Keratinocyte (primary cell): ENCODE measurements around the gene B4GALT7. TPM values are rescaled to one million over a fixed set of nuclear protein-coding genes. Genes with fewer than 3 reads are reported as not detected.

Experiments used
- DNase-seq: peaks from one replicate; pipeline ENCODE4 v3.0.0-alpha.2; 2011; ENCODE audit warnings: low read depth, missing footprints, low spot score
- FAIRE-seq: peaks from 2 replicates; lab custom pipeline; 2011; peaks lifted over from hg19 to GRCh38; lab: Jason Lieb, UNC
- H2AFZ ChIP-seq: 2 replicates; pipeline ENCODE4 v1.6.0; 2012; ENCODE audit warnings: low read length, control low read depth, inconsistent platforms; ENCODE audit not compliant: control insufficient read depth
- H3K27ac ChIP-seq: 2 replicates; pipeline ENCODE4 v1.5.1; 2011; ENCODE audit warnings: low read length; ENCODE audit not compliant: control insufficient read depth, insufficient read depth
- H3K27me3 ChIP-seq: 3 replicates; pipeline ENCODE4 v1.6.0; 2011; ENCODE audit warnings: low read length; ENCODE audit not compliant: control insufficient read depth, insufficient read depth; ENCODE audit errors: extremely low read depth
- H3K36me3 ChIP-seq, 2 experiments: 2 replicates in 1 of 2; 3 replicates in 1 of 2; pipeline ENCODE4 v1.5.1; 2011; ENCODE audit warnings: low read length in 2 of 2, mild to moderate bottlenecking in 1 of 2; ENCODE audit not compliant: control insufficient read depth in 2 of 2, insufficient read depth in 2 of 2; ENCODE audit errors: extremely low read depth in 1 of 2
- H3K4me1 ChIP-seq: 3 replicates; pipeline ENCODE4 v1.5.1; 2011; ENCODE audit warnings: low read length; ENCODE audit not compliant: control insufficient read depth, insufficient read depth; ENCODE audit errors: extremely low read depth
- H3K4me2 ChIP-seq: 3 replicates; pipeline ENCODE4 v1.6.0; 2011; ENCODE audit warnings: low read depth, low read length; ENCODE audit not compliant: control insufficient read depth, insufficient read depth; ENCODE audit errors: extremely low read depth
- H3K4me3 ChIP-seq, 3 experiments: fragments of 200-600 bp in 1 of 3; sonication (generic) in 1 of 3; 2 replicates in 2 of 3; 3 replicates in 1 of 3; pipeline ENCODE4 v1.5.1; 2011 to 2016; ENCODE audit warnings: low read length in 3 of 3, mild to moderate bottlenecking in 3 of 3, control low read depth in 2 of 3, inconsistent platforms in 1 of 3, low read depth in 1 of 3, mixed read lengths in 1 of 3, mixed run types in 1 of 3, moderate library complexity in 1 of 3; ENCODE audit not compliant: control insufficient read depth in 2 of 3, insufficient read depth in 2 of 3; ENCODE audit errors: extremely low read depth in 1 of 3
- H3K79me2 ChIP-seq: 2 replicates; pipeline ENCODE4 v1.6.0; 2012; ENCODE audit warnings: low read length; ENCODE audit not compliant: control insufficient read depth, insufficient read depth
- H3K9ac ChIP-seq: 3 replicates; pipeline ENCODE4 v1.6.0; 2011; ENCODE audit warnings: low read length; ENCODE audit not compliant: control insufficient read depth, insufficient read depth; ENCODE audit errors: extremely low read depth
- H3K9me1 ChIP-seq: 3 replicates; pipeline ENCODE4 v1.6.0; 2011; ENCODE audit warnings: low read length; ENCODE audit not compliant: control insufficient read depth, insufficient read depth; ENCODE audit errors: extremely low read depth
- H3K9me3 ChIP-seq: 2 replicates; pipeline ENCODE4 v1.5.1; 2012; ENCODE audit warnings: low read depth, low read length; ENCODE audit not compliant: control insufficient read depth
- H4K20me1 ChIP-seq: 3 replicates; pipeline ENCODE4 v1.6.0; 2011; ENCODE audit warnings: low read length; ENCODE audit not compliant: control insufficient read depth, insufficient read depth; ENCODE audit errors: extremely low read depth
- EZH2 ChIP-seq: IDR thresholded peaks from one replicate; pipeline ENCODE4 v1.6.1; 2012; ENCODE audit warnings: inconsistent platforms, mild to moderate bottlenecking, low read length, moderate library complexity
- dilution Hi-C: fragments of 300-500 bp; cut with MboI; formaldehyde crosslinking; loops from one replicate; pipeline ENCODE4 v1.7.0; 2020; ENCODE audit warnings: low sequenced_read_pairs; ENCODE audit not compliant: extremely low pct_ligation_motif_present
- polyA plus RNA-seq, 5 experiments: library from polyadenylated mRNA; depleted of rRNA in 3 of 5; stranded (reverse) in 3 of 5; stranded (forward) in 1 of 5; unstranded in 1 of 5; fragments of >200 nt; gene quantifications; 1 replicate in 1 of 5; 2 replicates in 3 of 5; 3 replicates in 1 of 5; pipeline versions ENCODE4 v1.2.1 to v1.2.3, GENCODE V29; 2011 to 2012; ENCODE audit warnings: missing spikeins in 2 of 5, low read depth in 1 of 5, low replicate concordance in 1 of 5
- TF ChIP-seq, protein P1 (sequence below), 3 experiments: IDR thresholded peaks in 1 of 3; conservative IDR thresholded peaks in 1 of 3; optimal IDR thresholded peaks in 1 of 3; 2 replicates in 2 of 3; 3 replicates in 1 of 3; pipeline versions ENCODE3 to v1.5.1; 2011; ENCODE audit warnings: low read length in 3 of 3, mild to moderate bottlenecking in 3 of 3, moderate library complexity in 2 of 3, control low read depth in 1 of 3, inconsistent platforms in 1 of 3; ENCODE audit not compliant: insufficient read depth in 2 of 3; ENCODE audit errors: extremely low read depth in 1 of 3

The B4GALT7 gene
- polyA plus RNA-seq, 1 donor (not counting 4 experiments of a cell fraction or from before 2014, with no cell fraction given) = 15.7 TPM

DNA sequence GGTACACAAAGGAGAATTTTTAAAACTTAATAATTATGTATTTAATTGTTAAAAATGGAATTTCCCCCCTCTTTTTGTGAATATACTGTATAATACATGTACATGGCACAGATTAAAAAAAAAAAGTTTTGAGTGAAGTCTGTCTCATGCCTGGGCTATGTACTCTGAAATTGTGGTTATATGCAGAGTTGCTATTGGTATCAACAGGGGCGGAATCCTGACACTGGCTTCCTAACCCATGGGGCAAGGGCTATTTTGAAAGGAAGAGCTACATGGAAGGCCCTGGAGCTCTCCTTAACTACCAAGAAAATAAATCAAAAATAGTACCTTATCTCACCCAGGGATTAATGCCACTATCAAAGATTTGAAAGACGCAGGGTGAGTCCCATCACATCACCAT is 44.7 kb upstream of the B4GALT7 start:
- Histone ChIP-seq H3K27me3 (no peaks in the 10 kb centered on the region), H3K4me1 (peaks cover 27% of the 10 kb centered on the region), H3K4me3 (no peak overlapping the region), H3K79me2 (peaks cover 40% of the 10 kb centered on the region), H3K9me1 (peaks cover 3% of the 10 kb centered on the region), H4K20me1 (no peaks in the 10 kb centered on the region), H3K9ac (no peak overlapping the region), H3K9me3 (no peaks in the 10 kb centered on the region), H3K36me3 (peaks cover 9% of the 10 kb centered on the region in 2 experiments), H3K4me2 (peak overlapping the region; percentile 88), H3K27ac (no peak overlapping the region), H2AFZ (no peak overlapping the region)
- no peak for FAIRE-seq
- no peak for TF ChIP-seq EZH2
- TF ChIP-seq, protein P1, sequence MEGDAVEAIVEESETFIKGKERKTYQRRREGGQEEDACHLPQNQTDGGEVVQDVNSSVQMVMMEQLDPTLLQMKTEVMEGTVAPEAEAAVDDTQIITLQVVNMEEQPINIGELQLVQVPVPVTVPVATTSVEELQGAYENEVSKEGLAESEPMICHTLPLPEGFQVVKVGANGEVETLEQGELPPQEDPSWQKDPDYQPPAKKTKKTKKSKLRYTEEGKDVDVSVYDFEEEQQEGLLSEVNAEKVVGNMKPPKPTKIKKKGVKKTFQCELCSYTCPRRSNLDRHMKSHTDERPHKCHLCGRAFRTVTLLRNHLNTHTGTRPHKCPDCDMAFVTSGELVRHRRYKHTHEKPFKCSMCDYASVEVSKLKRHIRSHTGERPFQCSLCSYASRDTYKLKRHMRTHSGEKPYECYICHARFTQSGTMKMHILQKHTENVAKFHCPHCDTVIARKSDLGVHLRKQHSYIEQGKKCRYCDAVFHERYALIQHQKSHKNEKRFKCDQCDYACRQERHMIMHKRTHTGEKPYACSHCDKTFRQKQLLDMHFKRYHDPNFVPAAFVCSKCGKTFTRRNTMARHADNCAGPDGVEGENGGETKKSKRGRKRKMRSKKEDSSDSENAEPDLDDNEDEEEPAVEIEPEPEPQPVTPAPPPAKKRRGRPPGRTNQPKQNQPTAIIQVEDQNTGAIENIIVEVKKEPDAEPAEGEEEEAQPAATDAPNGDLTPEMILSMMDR (optimal IDR thresholded peaks at IDR 0.05 in 1 of 3, IDR thresholded peaks at IDR 0.05 in 1 of 3, conservative IDR thresholded peaks at IDR 0.05 in 1 of 3; ENCODE audit: extremely low read depth in 1 of 3, insufficient read depth in 2 of 3, low read length in 3 of 3) = no peak
- dilution Hi-C loops = no loop called here
- DNase-seq = no peak

DNA sequence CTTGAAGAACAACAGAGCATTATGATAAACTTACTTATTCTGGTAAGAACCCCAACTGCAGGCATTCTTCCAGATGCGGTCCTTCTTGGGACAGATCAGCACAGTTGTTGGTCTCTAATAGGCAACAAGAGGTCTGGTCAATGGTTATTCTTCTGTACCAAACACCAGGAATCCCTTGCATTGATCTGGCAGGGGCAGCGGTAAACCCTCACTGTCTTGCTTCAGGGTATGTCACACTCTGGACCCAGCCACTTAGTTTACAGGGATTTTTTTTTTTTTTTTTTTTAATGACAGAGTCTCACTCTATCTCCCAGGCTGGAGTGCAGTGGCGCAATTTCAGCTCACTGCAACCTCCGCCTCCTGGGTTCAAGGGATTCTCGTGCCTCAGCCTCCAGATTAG is 44.3 kb upstream of the B4GALT7 start:
- no peak for FAIRE-seq
- no peak for TF ChIP-seq EZH2
- TF ChIP-seq, protein P1 (optimal IDR thresholded peaks at IDR 0.05 in 1 of 3, IDR thresholded peaks at IDR 0.05 in 1 of 3, conservative IDR thresholded peaks at IDR 0.05 in 1 of 3; ENCODE audit: extremely low read depth in 1 of 3, insufficient read depth in 2 of 3, low read length in 3 of 3) = no peak
- Histone ChIP-seq H3K9me3 (no peaks in the 10 kb centered on the region), H2AFZ (no peak overlapping the region), H3K4me2 (no peak overlapping the region), H3K27ac (no peak overlapping the region), H3K36me3 (peaks cover 6 to 9% of the 10 kb centered on the region in 2 experiments), H3K4me1 (peaks cover 27% of the 10 kb centered on the region), H3K9me1 (peaks cover 3% of the 10 kb centered on the region), H3K9ac (no peak overlapping the region), H3K79me2 (peaks cover 35% of the 10 kb centered on the region), H4K20me1 (no peaks in the 10 kb centered on the region), H3K27me3 (no peaks in the 10 kb centered on the region), H3K4me3 (no peak overlapping the region)
- dilution Hi-C loops = no loop called here
- no peak for DNase-seq
